Adrenal gland (tissue), 5 donors: ENCODE data around the gene PRR19.

Experiments used
- CTCF ChIP-seq, 6 experiments: fragments of 450-650 bp in 4 of 6; fragments of 200-600 bp in 2 of 6; sonication (generic) in 1 of 6; IDR thresholded peaks; 1 replicate in 5 of 6; 2 replicates in 1 of 6; pipeline versions ENCODE4 v1.5.1 to v1.8.0; 2016 to 2021; ENCODE audit warnings: antibody characterized with exemption in 6 of 6, mild to moderate bottlenecking in 2 of 6, moderate library complexity in 1 of 6
- POLR2A ChIP-seq, 2 donors: fragments of 450-650 bp; IDR thresholded peaks; one replicate each; pipeline ENCODE4 v1.6.1; 2017; ENCODE audit warnings: antibody characterized with exemption in 2 of 2, mild to moderate bottlenecking in 2 of 2, moderate library complexity in 1 of 2
- donor health status: DM: no; HTN: no; CAD: no.

- TF ChIP-seq CTCF (IDR thresholded peaks at IDR 0.05) (no peak), POLR2A (IDR thresholded peaks at IDR 0.05) (no peak)
These were observed 50.6 kb downstream of the PRR19 start for GRCh38 chr19:42352301-42353259.
